ENCODE data around the gene RAB31.

RAB31 gene

GRCh38 chr18:9860682-9861081, 152.6 kb downstream of the RAB31 start:
- Histone ChIP-seq H3K9me3 (ENCODE audit: insufficient read depth, low read length, severe bottlenecking) (peaks cover 3% of the 10 kb centered on the region), H3K4me3 (ENCODE audit: low read depth in 1 of 2, low read length in 2 of 2) (no peak overlapping the region), H3K27ac (ENCODE audit: low read length) (no peak overlapping the region), H3K4me2 (ENCODE audit: insufficient read depth, low read length) (no peak overlapping the region), H3K36me3 (ENCODE audit: insufficient read depth, low read length) (no peaks in the 10 kb centered on the region), H3K9ac (ENCODE audit: low read depth, low read length) (no peak overlapping the region), H2AFZ (ENCODE audit: low read depth, low read length) (no peak overlapping the region), H3K79me2 (ENCODE audit: insufficient read depth, low read length) (no peaks in the 10 kb centered on the region), H3K27me3 (ENCODE audit: insufficient read depth, low read length, poor library complexity) (no peaks in the 10 kb centered on the region), H4K20me1 (ENCODE audit: insufficient read depth, low read length) (no peaks in the 10 kb centered on the region), H3K4me1 (ENCODE audit: insufficient read depth, low read length) (no peaks in the 10 kb centered on the region)
- no peak for DNase-seq
- no peak for ATAC-seq (ENCODE audit: insufficient read depth, low read depth)
- TF ChIP-seq CTCF (IDR thresholded peaks at IDR 0.05; ENCODE audit: borderline replicate concordance, extremely low read depth, low read length, poor library complexity, severe bottlenecking): no peak
- no peak for TF ChIP-seq EZH2 (IDR thresholded peaks at IDR 0.05; ENCODE audit: borderline replicate concordance, low read depth, low read length, severe bottlenecking)

GRCh38 chr18:9861157-9861556, 153.1 kb downstream of the RAB31 start:
- ATAC-seq (ENCODE audit: insufficient read depth, low read depth): no peak
- no peak overlapping the region for H3K4me3 ChIP-seq (ENCODE audit: low read depth in 1 of 2, low read length in 2 of 2)
- H3K4me2 ChIP-seq (ENCODE audit: insufficient read depth, low read length): no peak overlapping the region
- no peaks in the 10 kb centered on the region for H4K20me1 ChIP-seq (ENCODE audit: insufficient read depth, low read length)
- no peak overlapping the region for H2AFZ ChIP-seq (ENCODE audit: low read depth, low read length)
- no peaks in the 10 kb centered on the region for H3K4me1 ChIP-seq (ENCODE audit: insufficient read depth, low read length)
- peaks cover 5% of the 10 kb centered on the region for H3K9me3 ChIP-seq (ENCODE audit: insufficient read depth, low read length, severe bottlenecking)
- no peaks in the 10 kb centered on the region for H3K27me3 ChIP-seq (ENCODE audit: insufficient read depth, low read length, poor library complexity)
- no peak overlapping the region for H3K9ac ChIP-seq (ENCODE audit: low read depth, low read length)
- H3K27ac ChIP-seq (ENCODE audit: low read length): no peak overlapping the region
- H3K36me3 ChIP-seq (ENCODE audit: insufficient read depth, low read length): no peaks in the 10 kb centered on the region
- H3K79me2 ChIP-seq (ENCODE audit: insufficient read depth, low read length): no peaks in the 10 kb centered on the region
- DNase-seq: no peak
- TF ChIP-seq CTCF (IDR thresholded peaks at IDR 0.05; ENCODE audit: borderline replicate concordance, extremely low read depth, low read length, poor library complexity, severe bottlenecking): no peak

- Histone ChIP-seq H3K4me1 (ENCODE audit: insufficient read depth, low read length) (no peaks in the 10 kb centered on the region), H4K20me1 (ENCODE audit: insufficient read depth, low read length) (no peaks in the 10 kb centered on the region), H3K9ac (ENCODE audit: low read depth, low read length) (no peak overlapping the region), H3K79me2 (ENCODE audit: insufficient read depth, low read length) (no peaks in the 10 kb centered on the region), H3K27ac (ENCODE audit: low read length) (no peak overlapping the region), H3K4me2 (ENCODE audit: insufficient read depth, low read length) (no peak overlapping the region), H3K4me3 (ENCODE audit: low read depth in 1 of 2, low read length in 2 of 2) (no peak overlapping the region), H3K27me3 (ENCODE audit: insufficient read depth, low read length, poor library complexity) (no peaks in the 10 kb centered on the region), H3K9me3 (ENCODE audit: insufficient read depth, low read length, severe bottlenecking) (peaks cover 8% of the 10 kb centered on the region), H2AFZ (ENCODE audit: low read depth, low read length) (no peak overlapping the region), H3K36me3 (ENCODE audit: insufficient read depth, low read length) (no peaks in the 10 kb centered on the region)
- no peak for TF ChIP-seq EZH2 (IDR thresholded peaks at IDR 0.05; ENCODE audit: borderline replicate concordance, low read depth, low read length, severe bottlenecking)
- TF ChIP-seq CTCF (IDR thresholded peaks at IDR 0.05; ENCODE audit: borderline replicate concordance, extremely low read depth, low read length, poor library complexity, severe bottlenecking): no peak
- DNase-seq (no peak), ATAC-seq (ENCODE audit: insufficient read depth, low read depth) (no peak)
Measured at GRCh38 chr18:9861933-9862332, 153.8 kb downstream of the RAB31 start.

- no peaks in the 10 kb centered on the region for H3K79me2 ChIP-seq (ENCODE audit: insufficient read depth, low read length)
- H4K20me1 ChIP-seq (ENCODE audit: insufficient read depth, low read length): no peaks in the 10 kb centered on the region
- no peaks in the 10 kb centered on the region for H3K4me1 ChIP-seq (ENCODE audit: insufficient read depth, low read length)
- no peak for DNase-seq
- no peak for TF ChIP-seq CTCF (IDR thresholded peaks at IDR 0.05; ENCODE audit: borderline replicate concordance, extremely low read depth, low read length, poor library complexity, severe bottlenecking)
- TF ChIP-seq EZH2 (IDR thresholded peaks at IDR 0.05; ENCODE audit: borderline replicate concordance, low read depth, low read length, severe bottlenecking): no peak
- H3K36me3 ChIP-seq (ENCODE audit: insufficient read depth, low read length): no peaks in the 10 kb centered on the region
- ATAC-seq (ENCODE audit: insufficient read depth, low read depth): no peak
- no peak overlapping the region for H3K27ac ChIP-seq (ENCODE audit: low read length)
- H3K4me3 ChIP-seq (ENCODE audit: low read depth in 1 of 2, low read length in 2 of 2): no peak overlapping the region
- H3K4me2 ChIP-seq (ENCODE audit: insufficient read depth, low read length): no peak overlapping the region
- H3K9me3 ChIP-seq (ENCODE audit: insufficient read depth, low read length, severe bottlenecking): peaks cover 8% of the 10 kb centered on the region
- H3K9ac ChIP-seq (ENCODE audit: low read depth, low read length): no peak overlapping the region
- H2AFZ ChIP-seq (ENCODE audit: low read depth, low read length): no peak overlapping the region
- H3K27me3 ChIP-seq (ENCODE audit: insufficient read depth, low read length, poor library complexity): no peaks in the 10 kb centered on the region
Measured at GRCh38 chr18:9862686-9863085, 154.6 kb downstream of the RAB31 start.

All from DND-41 (cell line).